Ectodermal cell (in vitro differentiated cells): Measurements from ENCODE around the gene CHRNA5.

Experiments
- H3K27ac ChIP-seq: 2 replicates; pipeline ENCODE4 v1.7.0; 2013; ENCODE audit warnings: mild to moderate bottlenecking, low read depth, low read length; ENCODE audit not compliant: insufficient read depth, poor library complexity, severe bottlenecking
- H3K27me3 ChIP-seq: 2 replicates; pipeline ENCODE4 v1.7.0; 2013; ENCODE audit warnings: mild to moderate bottlenecking, low read length; ENCODE audit not compliant: insufficient read depth, control insufficient read depth, poor library complexity, severe bottlenecking
- H3K36me3 ChIP-seq: one replicate; pipeline ENCODE4 v1.7.0; 2013; ENCODE audit warnings: low read length; ENCODE audit not compliant: control insufficient read depth, insufficient read depth
- H3K4me1 ChIP-seq: one replicate; pipeline ENCODE4 v1.7.0; 2013; ENCODE audit warnings: low read length; ENCODE audit not compliant: control insufficient read depth, insufficient read depth
- H3K4me3 ChIP-seq: 2 replicates; pipeline ENCODE4 v1.7.0; 2013; ENCODE audit warnings: low read depth, low read length, control low read depth; ENCODE audit not compliant: insufficient read depth
- H3K9me3 ChIP-seq: 2 replicates; pipeline ENCODE4 v1.7.0; 2013; ENCODE audit warnings: mild to moderate bottlenecking, low read length, moderate library complexity; ENCODE audit not compliant: control insufficient read depth
- whole genome bisulfite sequencing, 2 experiments: methylation state at CpG; one replicate each; pipeline ENCODE4 v1.1.7; 2013; ENCODE audit warnings: missing lambda C conversion rate in 2 of 2; 5-methylcytosine and 5-hydroxymethylcytosine counted together

Gene CHRNA5

DNA sequence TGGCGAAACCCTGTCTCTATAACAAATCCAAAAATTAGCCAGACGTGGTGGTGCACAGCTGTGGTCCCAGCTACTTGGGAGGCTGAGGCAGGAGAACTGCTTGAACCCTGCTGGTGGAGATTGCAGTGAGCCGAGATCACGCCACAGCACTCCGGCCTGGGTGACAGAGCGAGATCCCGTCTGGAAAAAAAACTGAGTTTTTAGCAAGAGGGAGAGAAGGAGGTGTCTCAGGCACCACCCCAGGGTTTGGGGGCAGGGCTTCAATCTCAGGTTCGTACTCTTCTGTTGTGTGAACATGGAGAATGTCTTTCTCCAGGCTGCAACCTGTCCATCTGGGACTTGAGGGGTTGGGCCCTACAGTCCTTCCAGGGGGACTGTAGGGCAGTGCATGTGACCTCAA, 52.7 kb downstream of the CHRNA5 start:
- H3K27me3 ChIP-seq, result peaks cover 45% of the 10 kb centered on the region
- no peaks in the 10 kb centered on the region for H3K36me3 ChIP-seq

DNA sequence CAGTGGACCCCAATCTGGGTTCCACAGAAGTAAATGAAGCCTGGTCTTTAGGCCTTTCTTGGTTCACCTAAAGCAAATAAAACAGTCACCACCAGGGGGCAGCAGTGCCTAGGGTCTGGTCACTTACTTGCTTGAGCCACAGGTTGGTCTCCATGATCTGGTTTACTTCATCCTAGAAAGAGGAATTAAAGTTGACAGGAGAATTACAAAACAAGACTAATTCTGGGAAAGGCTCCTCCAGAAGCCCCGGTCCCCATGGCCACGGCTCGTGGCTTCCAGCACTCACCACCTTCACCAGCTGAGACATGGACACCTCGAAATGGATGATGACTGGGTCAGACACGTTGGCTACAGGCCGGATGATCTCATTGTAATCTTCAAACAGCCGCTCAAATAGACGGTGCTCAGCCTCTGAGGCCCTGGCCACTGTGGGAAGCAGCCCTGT, 53.2 kb downstream of the CHRNA5 start:
- H3K36me3 ChIP-seq, result no peaks in the 10 kb centered on the region
- no peaks in the 10 kb centered on the region for H3K9me3 ChIP-seq
- 53 to 55% methylated on average over 8 of the region's 8 CpGs for WGBS, 2 experiments
- H3K4me1 ChIP-seq, result no peaks in the 10 kb centered on the region
- H3K27ac ChIP-seq, result no peak overlapping the region
- H3K4me3 ChIP-seq, result no peak overlapping the region
- H3K27me3 ChIP-seq, result peaks cover 47% of the 10 kb centered on the region

More for the DNA sequence above, 52.7 kb downstream of the CHRNA5 start:
- Histone ChIP-seq H3K9me3 (no peaks in the 10 kb centered on the region), H3K4me1 (no peaks in the 10 kb centered on the region), H3K4me3 (no peak overlapping the region), H3K27ac (no peak overlapping the region)
- 87 to 90% methylated on average over 8 of the region's 8 CpGs for WGBS, 2 experiments

DNA sequence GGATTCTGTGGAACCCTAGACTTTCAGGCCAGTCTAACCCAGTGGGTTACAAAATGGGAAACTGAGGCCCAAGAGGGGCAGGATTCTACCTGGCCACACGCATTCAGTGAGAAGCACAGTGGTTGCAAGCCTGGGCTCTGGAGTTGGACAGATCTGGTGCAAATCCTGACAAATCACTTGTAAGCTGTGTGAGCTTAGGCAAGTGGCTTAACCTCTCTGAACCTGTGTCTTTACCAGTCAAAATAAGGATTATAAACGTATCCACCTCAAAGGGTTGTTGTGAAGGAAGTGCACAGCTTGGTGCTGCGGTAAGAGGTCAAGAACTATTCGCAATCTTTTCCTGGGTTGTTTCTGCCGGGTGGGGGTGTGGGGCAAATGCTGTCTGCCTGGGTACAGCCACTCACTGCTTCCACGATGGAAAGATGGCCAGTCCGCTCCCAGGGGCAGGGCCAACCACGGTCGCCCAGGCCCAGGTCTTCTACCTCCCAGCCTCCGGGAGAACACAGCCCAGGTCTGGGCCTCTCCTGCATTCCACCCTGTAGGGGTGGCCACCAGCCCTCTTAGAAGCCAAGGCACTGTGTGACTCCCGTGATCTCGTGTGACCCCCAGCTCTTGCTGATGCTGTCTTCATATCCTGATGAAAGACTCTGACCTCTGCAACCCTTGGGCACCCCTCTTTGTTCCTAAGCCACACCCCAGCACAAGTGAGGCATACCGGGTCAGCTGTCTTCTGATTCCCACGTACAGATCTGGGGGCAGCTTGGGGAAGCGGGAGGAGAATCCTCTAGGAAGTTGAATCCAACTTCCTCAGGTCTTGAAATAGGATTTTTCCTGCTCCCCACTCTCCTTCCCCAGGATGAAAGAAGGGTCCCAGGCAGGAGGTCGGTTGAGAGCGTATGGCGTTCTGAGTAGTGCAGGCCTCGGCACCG, 54.0 kb downstream of the CHRNA5 start:
- no peak overlapping the region for H3K27ac ChIP-seq
- H3K9me3 ChIP-seq, result no peaks in the 10 kb centered on the region
- H3K36me3 ChIP-seq, result no peaks in the 10 kb centered on the region
- peak overlapping the region; percentile 47 for H3K4me3 ChIP-seq
- 61 to 63% methylated on average over 20 of the region's 20 CpGs for WGBS, 2 experiments
- no peaks in the 10 kb centered on the region for H3K4me1 ChIP-seq
- H3K27me3 ChIP-seq, result peaks cover 47% of the 10 kb centered on the region

DNA sequence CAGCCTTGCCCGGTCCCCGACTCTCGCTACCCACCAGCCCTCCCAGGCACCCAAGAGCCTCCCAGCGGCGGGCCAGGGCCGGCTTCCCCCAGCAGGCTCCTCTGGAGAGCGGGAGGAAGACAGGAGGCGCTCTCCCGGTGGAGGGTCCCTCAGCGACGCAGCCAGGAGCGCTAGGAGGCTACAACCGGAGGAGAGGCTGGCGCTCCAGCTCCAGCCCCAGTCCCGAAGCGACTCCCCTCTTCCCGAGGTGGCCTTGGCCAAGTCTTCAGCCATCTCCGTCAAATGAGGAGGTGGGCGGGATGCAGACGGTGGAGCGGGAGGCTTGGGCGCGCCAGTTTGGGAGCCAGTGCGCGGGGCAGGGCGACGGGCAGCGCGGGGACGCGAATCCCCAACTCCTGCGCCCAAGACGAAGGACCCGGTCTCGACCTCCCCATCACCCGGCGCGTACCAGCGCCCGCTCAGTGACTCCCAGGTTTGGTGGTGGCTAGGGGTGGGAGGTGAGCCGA, 54.8 kb downstream of the CHRNA5 start:
- no peaks in the 10 kb centered on the region for H3K36me3 ChIP-seq
- H3K27me3 ChIP-seq, result peaks cover 47% of the 10 kb centered on the region
- 0 to 1% methylated on average over 41 of the region's 41 CpGs for WGBS, 2 experiments
- H3K4me1 ChIP-seq, result no peaks in the 10 kb centered on the region
- no peak overlapping the region for H3K27ac ChIP-seq
- H3K4me3 ChIP-seq, result peak overlapping the region; percentile 47
- H3K9me3 ChIP-seq, result no peaks in the 10 kb centered on the region

DNA sequence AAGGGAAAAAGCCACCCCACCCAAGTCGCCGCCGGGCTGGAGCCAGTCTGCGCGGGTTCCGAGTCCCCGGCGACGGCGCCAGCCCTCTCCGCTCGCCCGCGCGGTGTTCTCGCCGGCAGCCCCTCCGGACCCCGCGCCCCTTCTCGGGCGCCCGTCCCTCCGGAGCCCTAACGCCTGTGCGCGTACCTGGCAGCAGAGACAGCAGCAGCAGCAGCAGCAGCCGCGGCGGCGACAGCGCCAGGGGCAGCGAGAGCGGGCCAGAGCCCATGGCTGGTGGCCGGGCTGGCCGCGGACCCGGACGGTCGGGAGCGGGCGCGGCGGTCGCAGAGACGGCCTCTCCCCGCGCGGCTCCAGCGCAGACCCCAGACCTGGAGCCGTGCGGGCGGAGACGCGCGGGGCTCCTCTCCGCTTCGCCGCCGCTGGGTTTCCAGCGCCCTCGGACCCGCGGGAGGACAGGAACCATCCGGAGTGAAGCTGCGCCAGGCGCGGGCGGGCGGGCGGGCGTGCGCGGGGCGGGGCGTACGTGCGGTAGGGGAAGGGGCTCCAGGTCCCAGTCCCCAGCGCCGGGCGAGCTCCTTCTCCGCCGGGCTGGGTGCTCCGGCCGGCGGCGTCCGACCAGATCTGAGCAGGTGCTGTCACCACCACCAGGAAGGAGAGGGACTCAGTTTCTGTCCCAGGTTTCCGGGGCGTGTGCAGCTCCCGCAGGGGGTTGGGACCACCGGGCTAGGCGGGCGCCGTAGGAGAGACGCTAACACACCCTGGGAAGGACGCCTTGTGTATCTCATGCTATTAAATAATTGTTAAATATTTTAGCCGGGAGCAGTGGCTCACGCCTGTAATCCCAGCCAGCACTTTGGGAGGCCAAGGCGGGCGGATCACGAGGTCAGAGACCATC, 55.5 kb downstream of the CHRNA5 start, which contains the start of gene CHRNA3:
Gene CHRNA3 (minus strand): TSS at position 470 of the 895 bp plus-strand sequence. CDS start 202 bp downstream, at position 268.
- Histone ChIP-seq H3K4me3 (peak within 1 kb of the TSS; percentile 47), H3K4me1 (no peaks in the 10 kb centered on the region), H3K27me3 (peaks cover 47% of the 10 kb centered on the region), H3K36me3 (no peaks in the 10 kb centered on the region), H3K27ac (no peak within 1 kb of the TSS), H3K9me3 (no peaks in the 10 kb centered on the region)
- WGBS, 2 experiments, result 3% methylated on average over 102 of the region's 102 CpGs

DNA sequence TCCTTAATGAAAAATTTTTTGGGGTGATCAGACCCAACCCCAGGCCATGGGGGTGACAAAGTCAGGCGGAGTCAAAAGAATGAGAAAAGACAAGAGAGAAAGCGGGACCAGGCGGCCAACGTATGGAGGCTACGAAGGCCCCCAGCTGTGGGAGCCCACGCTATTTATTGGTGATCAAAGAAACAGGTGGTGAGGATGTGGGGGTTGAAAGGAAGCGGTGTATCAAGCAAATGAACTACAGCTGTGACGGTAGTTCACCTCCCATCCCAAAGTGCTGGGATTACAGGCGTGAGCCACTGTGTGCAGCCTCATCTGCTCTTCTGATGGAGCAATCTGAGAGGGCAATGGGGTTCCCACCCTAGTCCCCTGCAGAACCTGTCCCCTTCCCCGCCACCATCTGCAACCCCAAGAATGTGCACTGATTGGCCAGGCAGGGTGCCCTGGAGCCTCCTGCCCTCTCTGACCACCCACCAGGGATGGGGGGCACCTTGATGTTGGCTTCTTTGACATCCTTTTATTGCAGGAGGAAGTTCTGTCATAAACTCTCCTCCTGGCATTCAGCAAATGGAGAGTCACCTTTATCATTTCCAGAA, 56.6 kb downstream of the CHRNA5 start:
- no peaks in the 10 kb centered on the region for H3K9me3 ChIP-seq
- WGBS, 2 experiments, result 75 to 77% methylated on average over 10 of the region's 10 CpGs
- no peak overlapping the region for H3K27ac ChIP-seq
- no peaks in the 10 kb centered on the region for H3K4me1 ChIP-seq
- H3K4me3 ChIP-seq, result no peak overlapping the region
- H3K36me3 ChIP-seq, result no peaks in the 10 kb centered on the region
- peaks cover 47% of the 10 kb centered on the region for H3K27me3 ChIP-seq

DNA sequence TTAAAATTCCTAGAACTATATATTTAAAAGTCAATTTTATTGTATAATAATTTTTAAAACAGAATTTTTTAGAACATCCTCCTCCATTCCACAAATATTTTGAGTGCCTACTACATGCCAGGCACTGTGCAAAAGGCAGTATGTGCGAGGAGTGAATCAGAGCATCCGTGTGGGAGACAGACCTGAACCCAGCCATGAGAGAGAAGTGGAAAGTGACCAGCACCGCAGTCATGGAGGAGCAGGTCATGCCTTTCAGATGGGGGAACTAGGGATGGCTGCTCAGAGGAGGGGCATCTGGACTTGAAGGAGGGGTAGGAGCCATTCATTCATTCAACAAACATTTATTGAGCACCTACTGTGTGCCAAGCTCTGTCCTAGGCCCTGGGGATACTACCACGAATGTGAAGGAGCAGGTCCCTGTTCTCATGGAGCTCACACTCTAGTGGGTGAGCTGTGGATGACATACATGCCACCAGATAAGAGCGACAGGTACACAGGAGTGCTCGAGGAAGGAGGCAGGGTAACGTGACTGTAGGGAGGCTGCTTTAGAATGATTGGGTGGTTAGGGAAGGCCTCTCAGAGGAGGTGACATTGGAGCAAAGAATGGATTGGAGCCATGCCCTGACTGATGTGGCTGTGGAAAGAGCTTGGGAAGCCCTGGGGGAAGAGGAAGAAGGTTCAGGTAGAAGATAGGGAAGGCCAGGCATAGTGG, 58.6 kb downstream of the CHRNA5 start:
- Histone ChIP-seq H3K4me3 (no peak overlapping the region), H3K27me3 (peaks cover 43% of the 10 kb centered on the region), H3K4me1 (no peaks in the 10 kb centered on the region), H3K9me3 (no peaks in the 10 kb centered on the region), H3K36me3 (no peaks in the 10 kb centered on the region), H3K27ac (no peak overlapping the region)
- WGBS, 2 experiments, result 90 to 92% methylated on average over 7 of the region's 7 CpGs

DNA sequence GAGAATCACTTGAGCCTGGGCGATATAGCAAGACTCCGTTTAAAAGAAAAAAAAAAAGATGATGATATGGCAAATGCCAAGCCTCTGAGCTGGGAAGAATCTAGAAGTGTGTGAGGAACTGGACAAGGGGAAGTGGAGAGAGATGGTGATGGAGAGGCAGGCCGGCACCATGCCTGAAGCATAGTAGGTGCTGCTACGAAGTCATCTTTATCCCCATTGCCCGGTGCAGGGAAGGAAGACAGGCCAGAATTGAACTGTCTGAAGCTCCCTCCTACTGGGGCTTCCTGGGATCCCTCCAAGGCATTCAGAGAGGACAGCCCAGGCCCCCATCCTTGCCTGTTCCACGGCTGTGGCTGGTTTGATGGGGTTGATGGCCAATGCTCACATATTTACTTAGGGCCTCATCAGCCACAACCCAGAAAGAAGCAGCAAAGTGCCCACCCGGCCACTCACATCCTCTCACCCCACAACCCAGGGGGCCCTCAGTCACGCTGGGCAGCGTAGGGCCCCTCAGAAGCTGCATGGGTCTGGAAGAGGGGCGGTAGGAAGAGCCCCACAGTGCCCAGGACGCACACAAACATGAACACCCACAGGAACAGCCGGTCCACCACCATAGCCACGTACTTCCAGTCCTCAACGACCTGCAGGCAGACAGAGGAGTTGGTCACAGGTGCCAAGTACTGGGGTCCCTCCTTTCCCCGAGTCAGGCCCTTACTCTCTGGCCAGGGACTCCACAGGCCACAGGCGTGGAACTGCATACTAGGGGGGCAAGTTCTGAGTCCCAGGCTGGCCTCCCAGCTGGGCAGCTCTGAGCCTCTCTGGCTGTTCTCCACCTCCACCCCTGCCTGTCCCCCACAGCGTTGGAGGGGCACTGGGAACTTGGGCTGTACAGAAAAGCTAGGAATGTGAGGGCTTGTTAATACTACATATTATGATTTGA, 59.6 kb downstream of the CHRNA5 start:
- peaks cover 33% of the 10 kb centered on the region for H3K27me3 ChIP-seq
- H3K27ac ChIP-seq, result no peak overlapping the region
- H3K4me3 ChIP-seq, result no peak overlapping the region
- WGBS, 2 experiments, result 90 to 93% methylated on average over 16 of the region's 17 CpGs
- H3K36me3 ChIP-seq, result no peaks in the 10 kb centered on the region
- no peaks in the 10 kb centered on the region for H3K4me1 ChIP-seq
- H3K9me3 ChIP-seq, result no peaks in the 10 kb centered on the region
